ENCODE data around the gene ADCY4.

The ADCY4 gene

DNA sequence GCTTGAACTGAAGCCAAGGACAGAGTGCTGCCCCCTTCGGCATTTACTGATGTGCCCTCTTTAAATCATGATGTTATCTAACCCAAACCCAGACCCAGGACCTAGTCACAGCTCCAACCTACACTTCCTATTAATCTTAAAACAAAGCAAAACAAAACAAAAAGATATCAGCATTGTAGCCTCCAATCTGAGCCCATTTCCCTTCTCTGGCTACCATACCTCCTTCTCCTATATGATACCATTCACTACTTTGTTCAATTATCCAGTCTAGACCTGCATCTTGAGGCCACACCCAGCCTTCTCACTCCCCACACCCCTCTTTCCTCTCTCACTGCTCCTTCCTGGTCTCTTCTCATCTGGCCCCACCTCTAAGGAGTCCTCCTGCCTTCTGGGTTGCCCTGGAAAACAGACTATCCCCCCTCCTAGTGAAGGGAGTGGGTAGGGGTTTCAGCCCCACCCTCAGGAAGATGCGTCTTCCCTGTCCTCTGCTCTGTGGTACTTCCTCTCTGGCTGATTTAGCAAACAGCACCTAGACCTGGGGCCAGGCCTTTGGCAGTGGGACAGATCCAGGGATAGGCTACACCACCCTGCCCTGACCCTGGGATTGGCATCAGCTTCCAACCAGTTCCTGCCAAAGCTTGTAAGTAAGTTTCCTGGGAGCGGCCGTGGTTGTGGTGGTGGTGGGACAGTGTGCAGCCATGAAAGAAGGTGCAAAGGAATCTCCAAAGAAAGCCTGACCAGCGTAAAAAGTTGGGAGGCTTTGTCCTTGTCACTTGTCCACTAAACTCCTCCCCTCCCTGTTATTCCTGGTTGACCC, 20.3 kb downstream of the ADCY4 start:
- no peak for DNase-seq

DNA sequence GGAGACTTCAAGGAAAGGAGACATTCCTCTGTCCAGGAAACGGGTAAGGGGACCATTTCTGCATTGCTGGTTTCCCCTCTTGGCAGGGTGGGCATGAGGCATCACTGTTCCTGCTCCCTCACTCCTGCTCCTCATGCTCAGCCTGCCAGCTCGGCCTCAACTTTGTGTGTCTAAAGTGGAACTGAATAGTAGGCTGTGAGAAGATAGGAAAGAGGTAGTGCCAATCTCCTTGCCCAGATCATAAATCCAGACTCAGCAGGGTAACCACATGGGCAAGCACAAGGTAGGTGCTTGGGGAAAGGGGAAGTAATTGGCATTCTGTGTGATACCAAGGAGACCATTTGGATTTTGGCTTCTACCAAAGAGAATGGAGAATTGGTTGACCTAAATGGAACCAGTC, 21.0 kb downstream of the ADCY4 start:
- no peak for DNase-seq

DNA sequence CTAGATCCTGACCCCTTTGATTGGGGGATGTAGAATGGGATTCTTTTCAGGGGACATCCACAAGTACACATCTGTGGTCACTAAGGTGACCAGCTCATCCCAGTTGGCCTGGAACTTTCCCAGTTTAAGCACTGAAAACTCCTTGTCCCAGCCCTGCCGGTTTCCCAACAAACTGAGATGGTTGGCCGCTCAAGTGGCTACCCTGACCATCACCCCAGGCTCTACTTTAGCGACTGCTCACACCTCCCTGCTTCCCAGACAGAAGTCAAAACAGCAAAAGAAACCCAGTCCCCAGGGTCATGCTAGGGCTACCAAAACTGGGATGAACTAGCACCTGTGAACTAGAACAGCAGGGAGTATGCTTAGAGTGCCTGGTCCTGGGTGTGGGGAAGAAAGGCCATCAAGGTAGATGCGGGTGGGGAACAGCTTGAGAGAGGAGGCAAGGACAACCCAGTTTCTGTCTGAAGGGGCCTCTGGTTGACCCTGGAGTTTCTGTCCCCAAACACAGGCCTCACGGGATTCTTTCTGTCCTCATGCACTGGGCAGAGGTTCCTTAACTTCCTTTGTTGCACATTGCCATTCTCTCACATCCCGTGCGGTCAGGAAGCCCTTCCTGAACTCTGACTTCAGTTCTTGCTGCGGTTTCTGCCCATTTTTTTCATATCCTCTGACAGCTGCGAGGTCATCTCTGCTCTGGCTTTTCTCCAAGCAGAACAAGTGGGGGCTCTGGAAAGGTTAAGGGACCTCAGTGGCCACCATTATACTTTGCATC, 21.9 kb downstream of the ADCY4 start:
- DNase-seq = no peak

DNA sequence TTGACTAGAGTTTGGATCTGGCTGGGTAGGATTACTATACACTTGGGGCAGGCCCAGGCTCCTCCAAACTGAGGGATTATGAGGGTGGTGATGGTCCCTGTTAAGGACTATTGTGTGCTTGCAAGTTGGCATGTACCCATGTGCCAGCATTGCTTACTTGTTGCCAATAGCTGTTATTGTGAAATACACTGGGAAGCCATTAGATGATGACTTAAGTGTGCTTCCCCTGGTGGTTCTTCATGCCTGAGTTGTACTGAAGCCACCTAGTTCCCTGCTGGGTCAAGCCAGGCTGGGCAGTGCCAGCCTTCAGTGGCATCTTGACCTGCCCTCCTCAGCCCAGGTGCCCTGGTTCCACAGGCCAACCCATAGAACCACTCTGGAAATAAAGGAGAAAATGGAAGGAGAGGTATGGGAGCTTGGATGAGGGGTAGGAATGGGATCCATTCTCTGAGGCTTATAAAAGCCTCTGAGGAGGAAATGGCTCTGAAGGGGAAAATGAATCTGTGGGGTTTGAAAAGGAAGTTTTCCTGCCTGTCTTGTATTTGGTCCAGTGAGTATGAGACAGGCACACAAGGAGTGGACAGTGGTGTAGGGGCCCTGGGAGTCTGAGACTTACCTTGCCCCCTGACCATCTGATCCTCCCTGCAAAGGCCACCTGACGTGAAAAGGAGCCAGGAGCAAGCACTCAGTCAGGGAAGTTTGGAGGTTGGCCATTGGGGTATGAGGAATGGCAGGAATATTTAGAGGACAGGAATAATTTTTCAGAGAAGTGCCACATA, 22.8 kb downstream of the ADCY4 start:
- no peak for DNase-seq

DNA sequence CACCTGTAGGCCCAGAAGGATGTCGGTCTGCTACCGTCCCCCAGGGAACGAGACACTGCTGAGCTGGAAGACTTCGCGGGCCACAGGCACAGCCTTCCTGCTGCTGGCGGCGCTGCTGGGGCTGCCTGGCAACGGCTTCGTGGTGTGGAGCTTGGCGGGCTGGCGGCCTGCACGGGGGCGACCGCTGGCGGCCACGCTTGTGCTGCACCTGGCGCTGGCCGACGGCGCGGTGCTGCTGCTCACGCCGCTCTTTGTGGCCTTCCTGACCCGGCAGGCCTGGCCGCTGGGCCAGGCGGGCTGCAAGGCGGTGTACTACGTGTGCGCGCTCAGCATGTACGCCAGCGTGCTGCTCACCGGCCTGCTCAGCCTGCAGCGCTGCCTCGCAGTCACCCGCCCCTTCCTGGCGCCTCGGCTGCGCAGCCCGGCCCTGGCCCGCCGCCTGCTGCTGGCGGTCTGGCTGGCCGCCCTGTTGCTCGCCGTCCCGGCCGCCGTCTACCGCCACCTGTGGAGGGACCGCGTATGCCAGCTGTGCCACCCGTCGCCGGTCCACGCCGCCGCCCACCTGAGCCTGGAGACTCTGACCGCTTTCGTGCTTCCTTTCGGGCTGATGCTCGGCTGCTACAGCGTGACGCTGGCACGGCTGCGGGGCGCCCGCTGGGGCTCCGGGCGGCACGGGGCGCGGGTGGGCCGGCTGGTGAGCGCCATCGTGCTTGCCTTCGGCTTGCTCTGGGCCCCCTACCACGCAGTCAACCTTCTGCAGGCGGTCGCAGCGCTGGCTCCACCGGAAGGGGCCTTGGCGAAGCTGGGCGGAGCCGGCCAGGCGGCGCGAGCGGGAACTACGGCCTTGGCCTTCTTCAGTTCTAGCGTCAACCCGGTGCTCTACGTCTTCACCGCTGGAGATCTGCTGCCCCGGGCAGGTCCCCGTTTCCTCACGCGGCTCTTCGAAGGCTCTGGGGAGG, 23.9 kb downstream of the ADCY4 start, which contains the start of gene LTB4R:
LTB4R (plus strand) TSS at position 857 of the 959 bp plus-strand sequence. CDS start 4,150 bp downstream, outside the sequence.
- peak in 1 of 2 experiments; percentile 40 for DNase-seq

DNA sequence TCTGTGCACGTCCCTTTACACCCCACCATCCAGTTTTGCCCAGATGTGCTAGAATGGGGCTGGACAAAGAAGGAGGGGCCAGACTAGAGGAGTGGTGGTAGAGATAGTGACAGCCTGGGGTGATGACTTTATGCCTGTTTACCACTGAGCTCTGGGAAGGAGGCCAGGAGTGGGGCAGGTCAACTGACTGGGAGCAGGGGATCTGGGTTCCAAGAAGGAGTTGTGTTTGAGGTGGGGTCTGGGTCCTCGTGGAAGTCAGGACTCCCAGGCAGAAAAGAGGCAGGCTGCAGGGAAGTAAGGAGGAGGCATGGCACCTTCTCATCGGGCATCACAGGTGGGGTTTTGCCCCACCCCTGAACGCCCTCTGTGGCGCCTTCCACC, 24.6 kb downstream of the ADCY4 start:
- no peak for DNase-seq

DNA sequence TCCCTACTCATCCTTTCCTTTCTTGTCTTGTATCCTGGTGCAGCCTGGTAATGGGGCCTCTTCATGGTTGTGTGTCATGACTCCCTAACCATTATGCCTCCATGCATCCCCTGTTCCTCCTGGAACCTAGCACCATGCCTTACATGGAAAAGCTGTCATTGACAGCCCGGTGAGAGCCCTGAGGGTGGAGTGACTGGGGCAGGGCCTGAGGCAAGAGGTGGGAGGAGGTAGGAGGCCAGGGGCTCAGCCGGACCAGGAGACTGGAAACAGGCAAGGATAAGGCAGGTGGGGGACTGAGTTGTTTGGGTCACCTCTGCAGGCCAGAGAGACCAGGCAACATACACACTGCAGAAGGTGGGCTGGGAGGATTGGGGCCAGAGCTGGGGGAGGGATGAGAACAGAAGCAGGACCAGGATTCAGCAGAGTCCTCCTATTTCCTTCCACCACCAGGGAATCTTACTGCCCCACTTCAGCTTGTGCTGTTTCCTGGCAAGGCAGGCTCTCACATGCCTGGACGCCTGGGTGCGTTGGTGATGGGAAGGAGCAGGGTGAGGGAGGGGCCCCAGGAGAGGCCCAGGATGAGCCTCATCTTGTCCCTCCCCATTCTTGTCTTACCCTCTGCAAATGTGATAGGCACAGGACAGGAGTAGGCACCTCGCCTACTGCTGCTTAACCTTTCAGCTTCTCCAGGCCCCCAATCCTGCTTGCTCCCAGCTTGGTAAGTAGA, 25.2 kb downstream of the ADCY4 start, which contains the start of gene LTB4R2:
LTB4R2 (plus strand) TSS at position 603 of the 727 bp plus-strand sequence. CDS start 525 bp downstream, outside the sequence.
- no peak for DNase-seq

DNA sequence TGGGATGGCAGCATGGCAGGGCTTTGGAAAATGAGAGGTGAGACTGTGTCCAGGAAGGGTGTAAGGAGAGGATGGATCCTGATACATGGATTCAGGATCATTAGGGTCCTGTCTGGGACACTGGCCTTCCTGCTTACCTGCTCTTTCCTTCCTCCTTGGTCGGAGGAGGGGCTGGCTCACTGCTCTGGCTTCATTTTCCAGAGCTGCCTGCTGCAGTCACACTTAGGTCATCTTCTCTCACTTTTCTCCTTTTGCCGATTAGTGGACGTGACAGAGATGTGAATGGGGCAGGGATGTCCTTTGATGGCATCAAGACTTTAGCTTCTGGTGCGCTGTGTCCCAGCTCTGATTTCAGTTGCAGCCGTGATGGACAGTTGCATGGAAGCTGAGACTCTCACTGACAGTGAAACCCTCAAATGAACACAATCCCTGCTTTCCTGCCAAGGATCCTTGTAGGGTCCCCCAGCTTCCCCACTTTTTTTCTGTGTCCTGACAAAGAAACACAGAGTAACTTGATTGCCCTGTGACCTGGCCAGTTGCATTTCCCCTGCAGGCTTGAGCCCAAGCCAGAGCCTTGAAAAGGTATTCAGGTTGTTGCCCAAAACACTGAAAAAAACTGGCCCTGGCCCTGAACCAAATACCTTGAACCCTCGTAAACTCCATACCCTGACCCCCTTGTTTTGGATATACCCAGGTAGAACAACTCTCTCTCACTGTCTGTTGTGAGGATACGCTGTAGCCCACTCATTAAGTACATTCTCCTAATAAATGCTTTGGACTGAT, 26.3 kb downstream of the ADCY4 start:
- no peak for DNase-seq

DNA sequence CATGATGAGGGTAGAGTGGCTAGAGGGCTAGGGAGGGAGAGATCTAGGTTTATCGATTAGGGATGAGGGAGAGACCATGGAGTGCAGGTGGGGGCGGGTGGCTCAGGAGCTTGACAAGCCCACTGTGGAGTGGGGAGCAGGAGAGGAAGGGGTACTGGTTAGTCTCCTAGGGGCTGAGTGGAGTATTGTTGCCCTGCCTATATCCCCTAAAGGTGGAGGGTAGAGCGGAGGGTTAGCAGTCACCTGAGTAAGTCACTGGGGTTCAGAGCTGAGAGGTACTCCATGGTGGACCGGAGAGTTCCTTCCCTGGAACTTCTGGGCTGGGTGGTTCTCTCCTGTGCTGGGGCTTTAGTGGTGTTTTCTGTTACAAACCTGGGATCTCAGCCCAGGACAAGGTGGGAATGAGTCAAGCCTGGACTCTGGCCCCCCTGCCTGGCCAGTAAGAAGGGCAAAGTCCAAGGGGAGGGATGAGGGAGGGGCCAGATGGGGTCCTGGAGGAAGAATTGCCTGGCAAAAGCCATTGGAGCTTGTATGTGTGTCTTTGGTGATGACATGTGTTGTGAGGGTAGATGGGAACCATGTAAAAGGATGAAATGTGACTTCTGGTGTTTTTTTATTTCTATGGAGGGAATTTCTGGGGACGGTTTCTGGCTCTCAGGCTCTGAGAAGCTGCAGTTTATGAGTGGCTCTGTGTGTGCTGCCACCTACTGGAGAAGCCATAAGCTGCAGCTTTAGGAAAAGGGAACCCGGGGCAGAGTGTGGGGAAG, 27.1 kb downstream of the ADCY4 start, which contains the start of gene CIDEB:
CIDEB (minus strand) TSS at position 403 of the 767 bp plus-strand sequence; CDS start at position 284, 119 bp downstream.
- DNase-seq = peak in 1 of 2 experiments; percentile 29

DNA sequence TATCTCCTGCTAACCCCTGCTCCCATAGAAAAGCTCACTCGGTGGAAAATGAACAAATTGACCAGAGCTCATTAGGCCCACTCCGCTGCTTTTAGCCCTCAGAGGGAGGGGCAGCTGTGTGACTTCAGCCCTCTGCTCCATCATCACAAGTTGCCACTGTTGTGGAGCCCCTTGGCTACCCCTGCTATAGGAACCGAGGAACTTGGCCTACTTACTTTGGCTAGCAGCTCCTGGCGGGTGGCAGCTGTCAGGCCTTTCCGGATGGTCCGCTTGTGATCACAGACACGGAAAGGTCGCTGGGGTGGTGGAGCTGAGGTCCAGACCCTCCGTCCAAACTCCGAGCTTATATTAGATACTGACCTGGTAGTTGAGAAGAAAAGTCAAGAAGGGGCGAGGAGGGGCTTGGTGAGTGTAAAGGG, 27.7 kb downstream of the ADCY4 start:
- no peak for DNase-seq

DNA sequence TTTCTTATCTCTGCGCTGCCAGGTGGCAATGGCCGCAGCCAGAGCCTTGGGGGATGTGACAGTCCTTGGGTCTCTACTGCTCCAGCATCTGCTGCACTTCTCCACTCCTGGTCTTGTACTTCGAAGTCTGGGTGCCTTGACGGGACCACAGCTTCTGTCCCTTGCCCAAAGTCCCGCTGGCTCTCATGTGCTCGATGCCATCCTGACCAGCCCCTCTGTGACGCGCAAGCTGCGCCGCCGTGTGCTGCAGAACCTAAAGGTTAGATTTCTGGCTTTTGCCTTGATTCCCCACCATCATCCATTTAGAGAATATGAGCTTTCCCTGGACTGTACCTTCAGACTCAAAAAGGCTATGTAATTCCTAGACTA, 30.9 kb downstream of the ADCY4 start:
- DNase-seq = no peak

DNA sequence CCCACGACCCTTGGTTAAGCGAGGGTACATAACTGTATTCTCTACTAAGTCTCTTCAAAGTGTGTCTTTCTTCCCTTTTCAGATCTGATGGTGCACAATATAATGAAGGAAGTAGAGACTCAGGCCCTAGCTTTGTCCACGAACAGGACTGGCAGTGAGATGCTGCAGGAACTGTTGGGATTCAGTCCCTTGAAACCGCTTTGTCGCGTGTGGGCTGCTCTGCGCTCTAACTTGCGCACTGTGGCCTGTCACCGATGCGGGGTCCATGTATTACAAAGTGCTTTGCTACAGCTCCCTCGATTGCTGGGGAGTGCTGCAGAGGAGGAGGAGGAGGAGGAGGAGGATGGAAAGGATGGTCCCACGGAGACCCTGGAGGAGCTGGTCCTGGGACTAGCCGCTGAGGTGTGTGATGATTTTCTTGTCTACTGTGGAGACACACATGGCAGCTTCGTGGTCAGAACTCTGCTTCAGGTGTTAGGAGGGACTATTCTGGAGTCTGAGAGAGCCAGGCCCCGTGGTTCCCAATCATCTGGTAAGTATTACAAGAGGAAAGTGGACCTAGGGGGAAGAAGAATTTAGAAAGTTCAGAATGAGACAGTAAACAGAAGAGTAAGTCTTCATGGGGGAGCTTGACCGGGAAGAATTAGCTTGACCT, 34.4 kb downstream of the ADCY4 start:
- no peak for DNase-seq

DNA sequence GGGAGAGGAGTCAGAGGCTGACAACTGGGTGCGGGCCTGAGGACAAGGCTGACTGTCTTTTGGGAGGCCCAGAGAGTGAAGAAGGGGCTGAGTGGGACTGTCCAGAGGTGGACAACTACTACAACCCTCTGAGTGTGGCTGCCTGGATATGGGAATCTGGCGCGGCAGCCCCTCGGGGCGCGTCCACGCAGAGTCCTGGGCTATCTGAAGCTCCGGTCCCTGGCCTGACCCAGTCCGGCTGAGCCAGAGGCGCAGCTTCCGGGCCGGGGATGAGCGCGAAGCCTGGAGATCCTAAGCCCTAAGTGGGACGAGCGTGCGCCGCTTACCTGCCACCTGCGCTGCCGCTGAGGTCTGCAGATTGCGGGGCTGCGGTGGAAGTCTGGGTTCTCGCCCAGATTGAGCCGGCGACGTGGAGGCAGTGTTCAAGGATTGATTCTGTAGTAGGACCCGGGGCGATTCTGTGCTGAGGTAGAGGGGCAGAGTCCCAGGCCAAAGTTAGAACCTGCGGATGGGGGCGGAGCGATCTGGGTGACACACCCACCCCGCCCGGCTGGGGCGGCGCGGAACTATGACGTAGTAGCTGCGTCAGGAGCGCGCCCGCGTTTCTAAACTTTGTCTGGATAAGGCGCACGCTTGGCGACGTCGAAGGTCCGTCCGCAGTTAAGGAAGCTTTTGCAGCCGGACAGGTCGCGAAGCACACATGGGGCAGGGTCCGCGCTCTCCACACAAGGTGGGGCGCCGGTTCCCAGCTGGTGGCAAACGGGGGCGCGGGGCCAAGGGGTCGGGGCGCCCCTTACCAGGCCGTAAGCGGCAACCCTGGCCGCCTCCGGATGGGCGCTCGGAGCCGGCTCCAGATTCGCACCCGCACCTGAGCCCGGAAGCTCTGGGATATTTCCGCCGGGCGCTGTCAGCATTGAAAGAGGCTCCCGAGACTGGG, 35.3 kb downstream of the ADCY4 start, which contains the start of the genes DHRS1 and NOP9:
DHRS1 (minus strand) TSS at position 526 of the 937 bp plus-strand sequence. CDS start 674 bp downstream, outside the sequence.
NOP9 (plus strand) TSS at position 596 of the 937 bp plus-strand sequence; CDS start at position 701, 105 bp downstream.
- peak; percentile 62 to 82 for DNase-seq

DNA sequence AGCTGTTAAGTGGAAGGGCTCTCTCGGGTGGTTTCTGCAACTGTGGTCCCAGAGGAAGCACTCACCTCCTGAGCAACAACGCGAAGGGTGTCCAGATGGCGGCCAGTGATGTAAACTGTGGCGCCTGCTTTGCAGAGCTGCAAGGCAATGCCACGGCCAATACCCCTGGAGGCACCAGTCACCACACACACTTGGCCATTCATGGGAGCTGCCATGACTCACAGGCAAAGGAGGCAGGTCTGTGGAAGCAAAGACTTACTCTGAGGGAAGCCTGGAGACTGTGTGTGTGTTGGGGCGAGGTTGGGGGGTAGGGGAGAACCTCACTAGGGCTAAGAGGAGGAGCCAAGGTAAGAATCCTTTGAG, 36.0 kb downstream of the ADCY4 start:
- DNase-seq = no peak

DNA sequence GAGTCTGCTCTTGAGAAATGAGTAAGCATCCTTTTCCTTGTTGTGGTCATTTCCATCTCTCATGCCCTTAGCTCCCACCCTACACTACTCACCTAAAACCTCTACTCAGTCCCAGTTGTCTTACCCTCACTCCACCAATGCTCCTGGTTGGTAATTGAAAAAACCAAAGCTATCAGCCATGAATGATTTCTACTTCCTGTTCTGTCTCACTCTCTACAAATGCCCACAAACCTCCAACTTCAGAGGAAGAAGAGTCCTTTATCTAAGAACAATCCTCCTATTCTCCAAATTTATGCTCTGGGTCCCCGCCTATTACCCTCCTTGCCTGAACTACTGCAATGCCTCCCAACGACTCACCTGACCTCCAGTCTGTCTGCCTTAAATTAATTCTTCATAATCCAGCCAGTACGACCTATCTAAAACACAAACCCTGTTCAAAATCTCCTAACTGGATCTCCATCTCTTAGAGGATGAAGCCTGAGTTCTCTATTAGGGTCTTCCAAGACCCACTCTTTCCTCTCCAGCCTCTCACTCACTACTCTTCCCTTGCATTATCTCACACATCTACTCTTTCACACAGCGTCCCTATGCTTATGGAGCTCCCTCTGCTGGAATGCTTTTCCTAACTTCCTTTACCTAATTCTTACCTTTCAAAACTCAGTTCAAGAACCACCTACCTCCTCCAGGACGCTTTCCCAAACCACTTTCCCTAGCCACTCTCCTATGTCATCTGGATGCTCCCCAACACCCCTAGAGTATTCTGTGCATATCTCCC, 37.5 kb downstream of the ADCY4 start:
- peak in 1 of 2 experiments; percentile 17 for DNase-seq

DNA sequence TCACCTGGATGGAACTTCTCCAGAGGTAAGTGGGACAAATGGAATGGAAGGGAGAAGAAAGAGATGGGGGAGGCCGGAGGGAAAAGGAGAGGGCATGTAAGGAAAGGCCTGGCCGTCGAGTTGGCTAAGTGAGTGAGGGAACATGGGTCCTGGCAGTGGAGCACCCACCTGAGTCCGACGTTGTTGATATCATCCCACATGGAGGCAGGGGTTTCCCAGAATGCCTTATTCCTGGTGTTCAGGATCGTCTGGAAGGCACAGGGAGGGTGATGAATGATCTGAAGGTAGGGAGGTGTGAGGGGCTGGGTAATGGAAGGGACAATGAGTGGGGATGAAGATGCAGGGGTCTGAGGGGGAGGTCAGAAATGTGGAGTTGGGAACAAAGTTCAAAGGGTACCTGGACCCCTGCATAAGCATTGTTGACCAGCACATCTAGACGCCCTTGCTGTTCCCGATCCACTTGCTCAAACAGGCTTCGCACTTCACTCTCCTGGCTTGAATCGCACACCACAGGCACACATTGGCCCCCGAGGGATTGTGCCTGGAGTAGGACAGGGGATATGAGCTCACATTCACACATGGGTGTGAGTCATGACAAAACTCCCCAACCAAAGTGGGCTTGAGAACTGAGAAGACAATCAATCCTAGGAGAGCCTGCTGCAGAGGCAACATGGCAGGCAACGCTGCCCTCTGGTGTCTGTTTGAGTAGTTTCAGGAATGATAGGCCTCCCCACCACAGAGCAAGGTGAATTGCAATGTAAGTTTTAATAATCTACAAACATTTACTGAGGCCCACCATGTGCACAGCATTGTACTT, 38.3 kb downstream of the ADCY4 start:
- DNase-seq = peak; percentile 18 to 29
